Neutrophil (primary cell): ENCODE measurements around the gene KRTAP10-1.

ENCODE experiments used
- H3K27ac ChIP-seq: fragments of 200-600 bp; sonication (generic); 2 replicates; pipeline ENCODE4 v1.5.1; 2016; ENCODE audit warnings: mild to moderate bottlenecking, moderate library complexity
- H3K27me3 ChIP-seq: fragments of 200-600 bp; sonication (generic); 2 replicates; pipeline ENCODE4 v1.6.0; 2016; ENCODE audit warnings: mild to moderate bottlenecking
- H3K36me3 ChIP-seq: fragments of 200-600 bp; sonication (generic); 2 replicates; pipeline ENCODE4 v1.5.1; 2017
- H3K4me1 ChIP-seq, 2 experiments: fragments of 200-600 bp in 1 of 2; sonication (generic) in 1 of 2; 1 replicate in 1 of 2; 2 replicates in 1 of 2; pipeline versions ENCODE4 v1.5.1 to v1.6.1; 2013 to 2016; ENCODE audit warnings: low read depth in 1 of 2, low read length in 1 of 2, mild to moderate bottlenecking in 1 of 2, moderate library complexity in 1 of 2; ENCODE audit not compliant: control insufficient read depth in 1 of 2, insufficient read depth in 1 of 2
- H3K4me3 ChIP-seq, 2 experiments: fragments of 200-600 bp in 1 of 2; sonication (generic) in 1 of 2; 1 replicate in 1 of 2; 2 replicates in 1 of 2; pipeline ENCODE4 v1.5.1; 2013 to 2016; ENCODE audit warnings: low read depth in 1 of 2, low read length in 1 of 2, mild to moderate bottlenecking in 1 of 2, moderate library complexity in 1 of 2
- H3K9me3 ChIP-seq: fragments of 200-600 bp; sonication (generic); 2 replicates; pipeline ENCODE4 v1.5.1; 2016
- CTCF ChIP-seq: fragments of 200-600 bp; sonication (generic); IDR thresholded peaks from 2 replicates; pipeline ENCODE4 v1.5.1; 2016; ENCODE audit warnings: antibody characterized with exemption

Gene KRTAP10-1

GRCh38 chr21:44537930-44538911 is 1.8 kb downstream of the KRTAP10-1 start:
- TF ChIP-seq CTCF = no peak
- H3K27ac ChIP-seq = no peak overlapping the region
- H3K9me3 ChIP-seq = no peaks in the 10 kb centered on the region
- H3K4me1 ChIP-seq = peaks cover 41 to 47% of the 10 kb centered on the region in 2 experiments
- H3K4me3 ChIP-seq = no peak overlapping the region
- no peaks in the 10 kb centered on the region for H3K36me3 ChIP-seq
- no peaks in the 10 kb centered on the region for H3K27me3 ChIP-seq

- H3K9me3 ChIP-seq = no peaks in the 10 kb centered on the region
- no peaks in the 10 kb centered on the region for H3K27me3 ChIP-seq
- H3K36me3 ChIP-seq = no peaks in the 10 kb centered on the region
- H3K27ac ChIP-seq = no peak overlapping the region
- TF ChIP-seq CTCF = no peak
- peaks cover 19 to 24% of the 10 kb centered on the region in 2 experiments for H3K4me1 ChIP-seq
- H3K4me3 ChIP-seq = no peak overlapping the region
Observed at GRCh38 chr21:44535963-44536362, 4.0 kb downstream of the KRTAP10-1 start.

- Histone ChIP-seq H3K9me3 (no peaks in the 10 kb centered on the region), H3K36me3 (no peaks in the 10 kb centered on the region), H3K27ac (peak overlapping the region; percentile 75), H3K4me3 (no peak overlapping the region), H3K27me3 (no peaks in the 10 kb centered on the region), H3K4me1 (peaks cover 6 to 12% of the 10 kb centered on the region in 2 experiments)
- TF ChIP-seq CTCF = no peak
Observed at GRCh38 chr21:44534688-44535087, 5.3 kb downstream of the KRTAP10-1 start.

GRCh38 chr21:44533891-44534627 is 5.9 kb downstream of the KRTAP10-1 start:
- TF ChIP-seq CTCF = no peak

GRCh38 chr21:44533121-44533890 is 6.7 kb downstream of the KRTAP10-1 start:
- Histone ChIP-seq H3K9me3 (no peaks in the 10 kb centered on the region), H3K36me3 (no peaks in the 10 kb centered on the region), H3K4me1 (peaks cover 6 to 12% of the 10 kb centered on the region in 2 experiments), H3K27me3 (no peaks in the 10 kb centered on the region), H3K27ac (no peak overlapping the region), H3K4me3 (no peak overlapping the region)
- no peak for TF ChIP-seq CTCF

More at GRCh38 chr21:44533891-44534627, 5.9 kb downstream of the KRTAP10-1 start:
- no peak overlapping the region for H3K4me3 ChIP-seq
- no peaks in the 10 kb centered on the region for H3K27me3 ChIP-seq
- H3K9me3 ChIP-seq = no peaks in the 10 kb centered on the region
- no peaks in the 10 kb centered on the region for H3K36me3 ChIP-seq
- H3K27ac ChIP-seq = peak overlapping the region; percentile 75
- H3K4me1 ChIP-seq = peaks cover 6 to 12% of the 10 kb centered on the region in 2 experiments
